Panc1 (cell line): ENCODE data around the gene CCDC15.

ENCODE experiments used
- TF ChIP-seq, protein P1 (sequence below): fragments of 450-650 bp; IDR thresholded peaks from 2 replicates; pipeline ENCODE4 v1.5.1; 2017; ENCODE audit warnings: mild to moderate bottlenecking
- TF ChIP-seq, protein P2 (sequence below), 2 experiments: IDR thresholded peaks; 2 replicates each; pipeline ENCODE4 v1.6.1; 2011 to 2012; ENCODE audit warnings: low read depth in 2 of 2, control low read depth in 1 of 2, low read length in 1 of 2, mild to moderate bottlenecking in 1 of 2, moderate library complexity in 1 of 2; ENCODE audit not compliant: insufficient read depth in 1 of 2

DNA sequence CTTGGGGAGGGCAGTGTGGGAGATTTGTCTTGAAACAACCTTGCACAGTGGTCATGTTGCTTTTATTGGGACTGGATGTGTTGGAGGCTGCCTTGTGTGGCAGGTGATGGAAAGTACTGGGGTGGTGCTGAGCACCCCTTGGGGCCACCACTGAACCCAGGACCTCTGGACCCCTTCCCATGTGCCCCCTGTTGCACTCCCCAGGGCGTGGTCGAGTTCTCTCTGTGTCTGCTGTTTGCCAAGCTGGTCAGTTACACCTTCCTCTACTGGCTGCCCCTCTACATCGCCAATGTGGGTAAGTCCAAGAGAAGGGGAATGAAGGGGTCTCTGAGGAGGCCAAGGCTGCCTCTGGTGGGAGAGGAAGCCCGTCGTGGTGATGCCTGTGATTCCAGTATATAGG is 128.0 kb downstream of the CCDC15 start:
- TF ChIP-seq, protein P1, sequence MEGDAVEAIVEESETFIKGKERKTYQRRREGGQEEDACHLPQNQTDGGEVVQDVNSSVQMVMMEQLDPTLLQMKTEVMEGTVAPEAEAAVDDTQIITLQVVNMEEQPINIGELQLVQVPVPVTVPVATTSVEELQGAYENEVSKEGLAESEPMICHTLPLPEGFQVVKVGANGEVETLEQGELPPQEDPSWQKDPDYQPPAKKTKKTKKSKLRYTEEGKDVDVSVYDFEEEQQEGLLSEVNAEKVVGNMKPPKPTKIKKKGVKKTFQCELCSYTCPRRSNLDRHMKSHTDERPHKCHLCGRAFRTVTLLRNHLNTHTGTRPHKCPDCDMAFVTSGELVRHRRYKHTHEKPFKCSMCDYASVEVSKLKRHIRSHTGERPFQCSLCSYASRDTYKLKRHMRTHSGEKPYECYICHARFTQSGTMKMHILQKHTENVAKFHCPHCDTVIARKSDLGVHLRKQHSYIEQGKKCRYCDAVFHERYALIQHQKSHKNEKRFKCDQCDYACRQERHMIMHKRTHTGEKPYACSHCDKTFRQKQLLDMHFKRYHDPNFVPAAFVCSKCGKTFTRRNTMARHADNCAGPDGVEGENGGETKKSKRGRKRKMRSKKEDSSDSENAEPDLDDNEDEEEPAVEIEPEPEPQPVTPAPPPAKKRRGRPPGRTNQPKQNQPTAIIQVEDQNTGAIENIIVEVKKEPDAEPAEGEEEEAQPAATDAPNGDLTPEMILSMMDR = no peak
- TF ChIP-seq, protein P2, sequence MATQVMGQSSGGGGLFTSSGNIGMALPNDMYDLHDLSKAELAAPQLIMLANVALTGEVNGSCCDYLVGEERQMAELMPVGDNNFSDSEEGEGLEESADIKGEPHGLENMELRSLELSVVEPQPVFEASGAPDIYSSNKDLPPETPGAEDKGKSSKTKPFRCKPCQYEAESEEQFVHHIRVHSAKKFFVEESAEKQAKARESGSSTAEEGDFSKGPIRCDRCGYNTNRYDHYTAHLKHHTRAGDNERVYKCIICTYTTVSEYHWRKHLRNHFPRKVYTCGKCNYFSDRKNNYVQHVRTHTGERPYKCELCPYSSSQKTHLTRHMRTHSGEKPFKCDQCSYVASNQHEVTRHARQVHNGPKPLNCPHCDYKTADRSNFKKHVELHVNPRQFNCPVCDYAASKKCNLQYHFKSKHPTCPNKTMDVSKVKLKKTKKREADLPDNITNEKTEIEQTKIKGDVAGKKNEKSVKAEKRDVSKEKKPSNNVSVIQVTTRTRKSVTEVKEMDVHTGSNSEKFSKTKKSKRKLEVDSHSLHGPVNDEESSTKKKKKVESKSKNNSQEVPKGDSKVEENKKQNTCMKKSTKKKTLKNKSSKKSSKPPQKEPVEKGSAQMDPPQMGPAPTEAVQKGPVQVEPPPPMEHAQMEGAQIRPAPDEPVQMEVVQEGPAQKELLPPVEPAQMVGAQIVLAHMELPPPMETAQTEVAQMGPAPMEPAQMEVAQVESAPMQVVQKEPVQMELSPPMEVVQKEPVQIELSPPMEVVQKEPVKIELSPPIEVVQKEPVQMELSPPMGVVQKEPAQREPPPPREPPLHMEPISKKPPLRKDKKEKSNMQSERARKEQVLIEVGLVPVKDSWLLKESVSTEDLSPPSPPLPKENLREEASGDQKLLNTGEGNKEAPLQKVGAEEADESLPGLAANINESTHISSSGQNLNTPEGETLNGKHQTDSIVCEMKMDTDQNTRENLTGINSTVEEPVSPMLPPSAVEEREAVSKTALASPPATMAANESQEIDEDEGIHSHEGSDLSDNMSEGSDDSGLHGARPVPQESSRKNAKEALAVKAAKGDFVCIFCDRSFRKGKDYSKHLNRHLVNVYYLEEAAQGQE (IDR thresholded peaks at IDR 0.05; ENCODE audit: insufficient read depth in 1 of 2, low read depth in 2 of 2, low read length in 1 of 2) = no peak
